ENCODE measurements around the gene MRPS2.
"Not testable (repeated sequence)": the region's sequence is repeated elsewhere in the genome, so short reads cannot be mapped to it uniquely, and the experiment has no call there.

Gene MRPS2

DNA sequence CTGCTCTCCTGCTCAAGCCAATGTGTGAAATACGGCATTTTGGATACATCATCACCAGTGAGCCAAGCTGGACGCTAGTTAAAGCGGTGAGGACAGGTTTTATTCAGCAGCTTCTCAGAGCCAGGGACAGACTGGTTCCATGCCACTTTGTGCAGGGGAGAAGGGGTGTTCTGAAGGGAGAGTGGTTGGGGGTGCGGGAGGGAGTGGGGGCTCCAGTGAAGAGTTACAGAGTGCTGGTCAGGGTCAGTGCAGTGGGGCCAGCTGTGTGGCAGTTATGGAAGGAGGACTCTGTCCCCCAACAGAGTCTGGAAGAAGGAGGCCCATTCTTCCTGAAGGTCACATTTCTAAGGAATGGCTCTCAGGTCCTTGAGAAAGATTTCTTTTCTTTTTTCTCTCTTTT lies 34.3 kb downstream of the MRPS2 start:
- DNase-seq, result not testable (repeated sequence)

DNA sequence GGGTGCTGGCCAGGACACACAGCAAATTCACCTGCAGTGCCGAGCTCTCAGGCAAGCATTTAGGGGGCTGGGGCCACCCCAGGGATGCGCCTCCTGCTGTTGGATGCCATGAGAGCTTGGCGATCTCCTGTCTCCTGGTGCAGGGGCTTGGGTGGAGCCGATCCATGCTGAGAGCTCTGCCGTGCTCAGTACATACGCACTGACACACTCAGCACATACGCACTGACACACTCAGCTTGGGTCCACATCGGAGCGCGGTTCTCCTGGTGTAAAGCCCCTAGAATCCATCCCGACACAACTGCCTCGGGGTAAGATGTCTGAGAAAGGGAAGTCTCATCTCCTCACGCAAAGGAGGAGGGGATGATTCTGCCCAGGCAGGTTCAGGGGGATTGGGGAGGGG lies 35.1 kb downstream of the MRPS2 start:
- not testable (repeated sequence) for DNase-seq

DNA sequence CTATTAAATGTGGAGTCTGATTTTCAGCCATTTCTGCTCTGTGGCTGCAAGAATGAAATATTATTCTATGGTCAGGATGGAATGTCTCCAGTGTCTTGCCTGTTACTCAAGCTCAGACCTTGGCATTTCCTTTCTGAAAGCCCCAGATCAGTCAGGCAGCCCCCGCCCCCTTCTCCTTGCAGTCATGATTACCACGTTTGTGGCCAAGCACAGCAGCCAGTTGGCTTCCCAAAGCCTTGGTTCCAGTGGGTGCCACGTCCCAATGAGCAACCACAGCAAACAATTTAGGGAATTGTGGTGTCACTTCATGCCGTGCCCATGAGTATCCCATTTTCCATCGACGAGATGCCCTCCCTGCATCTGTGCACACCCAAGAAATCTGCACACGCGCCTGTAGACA lies 35.7 kb downstream of the MRPS2 start:
- no peak for DNase-seq

DNA sequence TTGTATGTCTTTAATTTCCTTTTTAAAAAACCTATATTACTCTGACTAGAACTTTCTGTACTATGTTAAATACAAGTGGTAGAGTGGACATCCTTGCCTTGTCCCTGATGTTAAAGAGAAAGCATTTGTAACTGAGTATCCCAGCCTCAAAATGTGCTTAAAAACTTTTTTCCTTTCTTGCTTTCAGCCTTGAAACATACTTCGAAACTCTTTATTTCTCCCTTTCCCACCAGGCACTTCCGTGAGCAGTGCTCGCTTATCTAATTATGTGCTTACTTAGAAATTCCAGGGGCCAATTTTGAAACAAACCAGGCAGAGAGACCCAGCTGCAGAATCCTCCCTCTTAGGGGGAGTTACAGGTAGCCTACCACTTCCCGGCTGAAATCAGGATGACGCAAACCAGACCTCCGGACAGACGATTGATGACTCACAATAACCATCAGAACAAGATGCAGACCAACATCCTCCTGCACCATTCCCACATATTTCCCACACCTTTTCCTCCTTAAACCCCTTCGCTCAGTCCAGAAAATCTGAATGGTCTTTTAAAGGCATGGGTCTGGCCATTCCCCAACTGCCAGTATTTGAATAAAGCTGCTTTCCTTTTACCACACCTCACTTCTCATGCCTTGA lies 42.9 kb downstream of the MRPS2 start:
- not testable (repeated sequence) for DNase-seq

DNA sequence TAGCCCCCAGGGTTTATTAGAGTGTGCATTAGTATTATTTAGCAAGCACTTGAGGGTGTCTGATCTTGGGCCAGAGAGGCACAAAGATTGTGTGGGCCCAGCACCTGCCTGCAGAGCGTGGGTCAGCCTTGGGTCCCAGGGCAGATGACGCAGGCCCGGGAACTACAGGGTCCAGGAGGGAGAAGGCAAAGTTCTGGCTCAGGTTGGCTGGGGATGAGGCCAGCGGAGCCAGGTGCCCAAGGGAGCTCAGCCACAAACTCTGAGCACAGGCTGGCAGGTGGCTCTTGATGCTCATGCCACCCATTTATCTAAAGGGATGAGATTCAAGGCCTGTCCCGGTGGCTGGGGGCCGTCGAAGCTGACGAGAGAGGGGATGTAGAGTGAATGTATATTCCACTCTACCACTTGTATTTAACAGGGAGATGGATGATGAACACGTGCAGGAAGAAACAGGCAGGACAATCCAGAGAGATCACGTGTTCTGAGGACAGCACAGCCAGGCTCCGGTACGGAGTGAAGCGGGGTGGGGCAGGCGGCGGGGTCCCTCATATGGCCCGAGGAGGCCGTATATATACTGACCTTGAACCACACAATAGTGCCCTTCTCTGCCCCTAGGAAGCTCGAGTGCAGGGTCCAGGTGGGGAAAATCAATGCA lies 44.6 kb downstream of the MRPS2 start:
- no peak for DNase-seq

DNA sequence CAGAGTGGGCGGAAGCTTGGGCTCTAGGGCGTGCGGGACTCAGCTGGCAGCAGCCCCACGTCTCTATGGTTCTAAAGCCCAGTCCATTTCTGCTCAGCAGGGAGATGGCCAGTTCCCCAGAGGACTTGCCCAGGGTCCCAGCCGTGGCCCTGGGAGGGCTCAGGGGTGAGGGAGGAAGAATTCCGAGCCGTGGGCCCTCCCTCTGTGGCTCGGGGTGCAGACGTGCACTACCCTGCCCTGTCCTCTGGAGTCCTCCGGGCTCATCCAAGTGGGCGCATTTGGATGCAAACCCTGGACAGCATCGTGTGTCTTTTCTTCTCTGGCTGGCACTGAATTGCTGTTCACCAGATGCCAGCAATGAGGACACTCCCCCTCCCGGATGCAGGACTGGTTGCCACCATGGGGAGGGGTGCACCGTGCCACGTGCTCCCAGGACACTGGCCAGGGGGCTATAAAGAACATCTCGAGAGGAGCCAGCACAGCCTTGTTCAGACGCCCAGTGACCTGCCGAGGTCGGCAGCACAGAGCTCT lies 45.2 kb downstream of the MRPS2 start, which contains the start of gene OBP2A:
Gene OBP2A (plus strand): TSS at position 481 of the 531 bp plus-strand sequence. CDS start 55 bp downstream, outside the sequence.
- DNase-seq, result not testable (repeated sequence)

DNA sequence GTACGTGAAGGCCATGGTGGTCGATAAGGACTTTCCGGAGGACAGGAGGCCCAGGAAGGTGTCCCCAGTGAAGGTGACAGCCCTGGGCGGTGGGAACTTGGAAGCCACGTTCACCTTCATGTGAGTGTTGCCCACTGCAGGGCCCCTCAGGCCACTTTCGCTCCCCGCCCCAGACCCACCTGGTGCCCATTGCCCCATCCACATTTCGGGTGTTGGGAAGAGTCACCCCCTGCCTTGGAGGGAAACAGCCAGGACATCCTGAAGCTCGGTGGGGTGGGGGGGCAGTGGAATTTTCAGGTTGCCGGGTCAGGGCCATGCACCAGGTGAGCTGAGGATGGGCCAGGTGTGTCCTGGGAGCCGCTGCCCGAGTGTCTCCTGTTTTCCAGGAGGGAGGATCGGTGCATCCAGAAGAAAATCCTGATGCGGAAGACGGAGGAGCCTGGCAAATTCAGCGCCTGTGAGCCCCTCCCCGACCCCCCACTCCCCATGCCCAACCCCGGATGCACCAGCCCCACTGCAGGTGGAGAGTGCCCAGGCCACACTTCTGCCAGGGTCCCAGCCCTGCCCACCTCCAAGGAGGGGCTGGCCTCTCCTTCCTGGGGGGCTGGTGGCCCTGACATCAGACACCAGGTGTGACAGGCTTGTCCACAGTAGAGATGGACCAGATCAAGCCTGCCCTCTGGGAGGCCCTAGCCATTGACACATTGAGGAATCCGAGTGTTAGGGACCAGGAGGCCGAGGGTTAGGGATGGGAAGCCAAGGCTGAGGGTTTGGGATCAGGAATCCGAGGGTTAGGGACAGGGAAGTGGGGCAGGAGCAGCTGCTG lies 46.5 kb downstream of the MRPS2 start:
- not testable (repeated sequence) for DNase-seq

DNA sequence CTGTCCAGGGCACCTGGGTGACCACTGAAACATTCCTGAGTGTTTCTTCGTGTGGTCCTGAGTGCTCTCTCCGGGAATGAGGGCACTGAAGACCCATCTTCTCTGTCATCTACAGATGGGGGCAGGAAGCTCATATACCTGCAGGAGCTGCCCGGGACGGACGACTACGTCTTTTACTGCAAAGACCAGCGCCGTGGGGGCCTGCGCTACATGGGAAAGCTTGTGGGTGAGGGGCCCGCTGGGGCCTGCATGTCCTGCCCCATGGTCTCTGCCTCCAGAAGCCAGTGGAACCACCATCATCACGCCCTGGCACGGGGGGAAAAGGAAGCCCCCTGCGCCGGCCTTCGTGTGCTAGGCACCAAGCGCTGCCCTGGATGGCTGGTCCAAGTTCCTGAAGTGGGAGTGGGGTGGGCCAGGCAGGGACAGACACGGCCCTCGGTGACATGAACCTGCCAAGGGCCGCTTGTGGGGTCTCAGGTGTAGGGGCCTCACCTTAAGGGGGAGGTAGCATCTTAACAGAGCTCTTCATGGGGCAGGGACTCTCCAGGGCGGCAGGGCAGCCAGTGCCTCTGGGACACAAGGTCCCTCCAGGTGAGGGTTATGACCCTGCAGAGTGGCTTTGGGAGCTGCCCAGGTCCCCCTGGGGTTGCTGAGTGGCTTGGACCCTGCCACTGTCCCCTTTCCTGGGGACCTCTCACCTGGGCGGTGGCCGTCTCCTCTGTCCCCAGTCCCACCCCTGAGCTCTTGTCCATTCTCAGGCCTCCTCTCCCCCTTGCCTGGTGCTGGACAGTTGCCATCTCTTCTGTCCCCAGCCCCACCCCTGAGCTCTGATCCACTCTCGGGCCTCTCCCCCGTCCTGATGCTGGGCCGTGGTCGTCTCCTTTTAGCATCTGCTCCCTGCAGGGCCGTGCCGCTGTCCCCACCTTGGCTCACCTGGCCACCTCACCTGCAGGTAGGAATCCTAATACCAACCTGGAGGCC lies 47.6 kb downstream of the MRPS2 start:
- DNase-seq, result no peak

DNA sequence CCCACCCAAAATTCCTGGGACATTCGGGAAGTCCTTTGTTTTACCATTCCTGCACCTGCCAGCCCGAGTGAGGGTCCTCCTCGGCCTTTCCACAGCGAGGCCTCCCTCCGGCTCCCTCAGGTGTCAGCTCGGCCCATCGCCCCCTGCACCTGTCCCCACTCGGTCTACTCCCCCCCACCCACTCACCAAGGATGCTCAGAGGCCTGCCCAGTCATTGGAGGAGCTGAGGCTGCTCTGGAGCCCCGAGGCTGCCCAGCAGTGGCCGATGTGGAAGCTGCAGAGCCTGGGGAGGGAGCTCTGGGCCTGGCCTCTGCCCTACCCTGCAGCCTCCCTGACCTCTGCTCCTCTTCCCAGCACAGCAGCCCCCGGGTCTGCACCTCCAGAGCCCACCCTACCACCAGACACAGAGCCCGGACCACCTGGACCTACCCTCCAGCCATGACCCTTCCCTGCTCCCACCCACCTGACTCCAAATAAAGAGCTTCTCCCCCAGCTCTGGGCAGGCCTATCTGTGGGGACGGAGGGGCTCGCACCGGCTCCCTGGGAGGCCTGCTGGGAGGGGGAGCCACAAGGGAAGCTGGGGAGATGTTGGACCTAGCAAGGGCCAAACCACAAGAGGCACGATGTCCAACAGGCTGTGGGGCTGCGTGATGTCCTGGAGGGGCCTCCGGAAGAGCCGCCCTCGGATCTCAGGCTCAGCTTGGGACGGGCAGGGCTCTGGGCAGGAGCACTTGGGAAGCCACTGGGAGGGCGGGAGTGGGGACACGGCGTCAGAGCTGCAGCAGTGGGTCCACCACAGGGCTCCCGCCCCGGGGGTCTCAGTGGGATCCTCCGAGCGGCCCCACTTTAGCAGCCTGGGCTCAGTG lies 49.2 kb downstream of the MRPS2 start:
- DNase-seq, result not testable (repeated sequence)

DNA sequence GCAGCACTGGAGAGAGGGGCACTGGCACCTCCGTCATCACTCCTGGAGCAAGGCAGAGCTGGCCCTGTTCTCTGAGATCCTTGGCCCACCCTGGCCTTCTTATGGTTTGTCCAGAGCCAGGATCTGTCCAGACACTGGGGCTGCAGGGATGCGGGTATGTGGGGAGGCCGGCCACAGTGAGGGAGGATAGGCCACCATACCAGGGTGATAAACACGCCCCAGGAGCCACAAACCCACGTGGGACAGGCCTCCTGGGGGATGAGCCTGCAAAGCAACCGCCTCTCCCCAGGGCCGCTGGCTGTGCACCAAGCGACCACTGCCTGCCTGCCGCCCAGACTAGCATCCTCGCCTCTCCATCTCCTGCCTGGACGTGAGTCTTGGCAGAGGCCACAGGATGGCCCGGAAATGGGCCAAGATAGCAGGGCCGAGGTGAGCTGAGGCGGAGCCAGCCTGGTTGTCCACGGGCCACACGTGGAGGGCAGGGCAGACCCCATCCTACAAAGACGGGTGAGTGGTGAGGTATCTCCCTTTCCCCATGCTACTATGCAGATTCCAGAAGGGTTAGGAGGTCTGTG lies 49.9 kb downstream of the MRPS2 start:
- DNase-seq, result no peak

DNA sequence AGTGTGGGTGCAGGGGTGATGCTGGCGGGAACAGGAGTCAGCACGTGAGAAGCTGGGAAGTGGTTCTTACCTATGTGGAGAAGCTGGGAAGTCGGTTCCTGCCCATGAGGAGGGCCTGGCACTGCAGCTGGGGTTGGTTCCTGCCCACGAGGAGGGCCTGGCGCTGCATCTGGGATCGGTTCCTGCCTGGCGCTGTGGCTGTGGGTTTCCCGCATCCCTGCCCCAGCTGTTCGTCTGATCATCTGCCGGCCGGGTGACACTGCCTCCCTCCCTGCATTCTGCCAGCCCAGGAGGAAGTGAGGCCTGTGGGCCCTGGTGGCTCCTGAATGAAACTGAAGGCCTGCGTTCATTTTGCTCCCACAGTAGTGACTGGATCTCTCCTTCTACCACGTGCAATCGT lies 50.5 kb downstream of the MRPS2 start:
- DNase-seq, result no peak

DNA sequence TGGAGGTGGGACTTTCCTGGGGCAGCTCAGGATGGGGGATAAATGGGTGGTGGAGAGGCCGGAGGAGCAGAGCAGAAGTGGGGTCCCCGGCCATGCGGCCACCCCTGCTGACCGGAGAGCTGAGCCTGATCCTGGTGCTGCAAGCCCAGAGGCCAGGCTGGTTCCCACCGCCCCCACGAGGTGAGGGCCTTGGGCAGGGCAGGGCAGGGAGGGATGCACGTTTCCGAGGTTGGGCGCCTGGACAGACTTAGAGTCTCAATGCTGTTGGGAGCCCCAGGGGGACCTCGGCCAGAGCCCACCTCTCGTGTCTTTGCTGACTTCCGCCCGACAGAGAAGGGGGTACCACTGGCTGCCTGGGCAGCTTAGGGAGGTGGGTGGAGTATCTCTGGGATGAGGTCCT lies 51.0 kb downstream of the MRPS2 start:
- no peak for DNase-seq

DNA sequence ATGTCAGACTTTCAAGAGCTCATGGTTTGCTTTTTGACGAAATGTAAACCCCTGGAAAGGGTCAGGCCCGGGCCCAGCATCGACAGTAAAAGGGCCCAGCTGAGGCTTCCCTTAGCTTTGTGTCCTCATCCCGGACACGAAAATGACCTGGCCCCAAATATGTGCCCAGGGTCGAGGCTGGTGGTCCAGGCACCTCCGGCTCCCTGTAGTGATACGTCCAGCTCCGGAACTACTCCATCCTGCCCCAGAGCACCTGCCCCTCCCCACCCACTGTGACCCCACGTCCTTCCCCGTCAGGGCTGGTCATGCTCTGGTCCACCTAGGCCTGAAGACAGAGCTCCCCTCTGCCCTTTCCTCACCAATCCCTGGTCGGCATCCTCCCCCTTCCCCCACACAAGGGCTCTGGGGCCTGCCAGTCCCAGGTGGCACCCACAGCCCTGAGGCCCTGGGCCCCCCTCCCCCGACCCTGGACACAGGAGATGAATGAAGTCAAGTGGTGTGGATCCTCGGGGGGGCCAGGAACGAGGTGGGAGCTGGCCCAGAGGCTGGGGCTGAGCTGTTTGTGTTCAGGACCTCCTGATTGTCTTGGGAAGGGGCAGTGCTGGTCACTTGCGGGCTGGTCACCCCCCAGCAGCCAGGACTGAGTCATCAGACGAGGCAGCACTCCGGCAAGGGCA lies 51.7 kb downstream of the MRPS2 start:
- no peak for DNase-seq

DNA sequence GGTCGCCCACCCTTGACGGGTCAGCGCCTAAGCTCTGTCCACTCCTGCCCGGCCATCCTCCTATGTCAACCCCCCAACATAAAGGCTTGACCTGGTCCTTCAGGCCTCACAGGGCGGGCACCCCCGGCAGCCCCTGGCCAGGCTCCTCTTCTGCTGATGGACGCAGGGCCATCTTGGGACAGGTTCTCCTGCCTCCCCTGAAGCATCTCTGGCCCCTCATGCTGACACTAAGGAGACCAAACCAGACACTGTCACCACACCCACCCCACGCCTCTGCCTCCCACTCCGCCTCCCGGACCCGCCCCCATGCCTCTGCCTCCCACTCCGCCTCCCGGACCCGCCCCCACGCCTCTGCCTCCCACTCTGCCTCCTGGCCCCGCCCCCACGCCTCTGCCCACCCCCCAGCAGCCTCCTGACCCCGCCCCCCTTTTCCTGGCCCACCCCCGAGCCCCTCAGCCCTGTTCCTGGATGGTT lies 52.3 kb downstream of the MRPS2 start:
- no peak for DNase-seq

Data from activated CD4-positive, CD25-positive, alpha-beta regulatory T cell treated with anti-CD3 and anti-CD28 coated beads, Interleukin-2, amount 50 U/mL, for 72 hours (primary cell).